Fibroblast of lung (primary cell): ENCODE measurements around the gene TNPO3.

ENCODE experiments used
- CTCF ChIP-seq, 2 donors: IDR thresholded peaks in 1 of 2; conservative IDR thresholded peaks in 1 of 2; 1 replicate in 1 of 2; 2 replicates in 1 of 2; pipeline ENCODE4 v1.5.1; 2011 to 2012; ENCODE audit warnings: low read length in 2 of 2, control low read depth in 1 of 2, inconsistent platforms in 1 of 2, low read depth in 1 of 2, mild to moderate bottlenecking in 1 of 2
- EZH2 ChIP-seq: IDR thresholded peaks from 2 replicates; pipeline ENCODE4 v1.5.1; 2012; ENCODE audit warnings: low read length, control low read depth, mild to moderate bottlenecking; ENCODE audit errors: missing control alignments

- TF ChIP-seq CTCF (conservative IDR thresholded peaks at IDR 0.05 in 1 of 2, IDR thresholded peaks at IDR 0.05 in 1 of 2; ENCODE audit: low read depth in 1 of 2, low read length in 2 of 2) (no peak), EZH2 (no peak)
Measured at GRCh38 chr7:128959296-128959695, 95.6 kb downstream of the TNPO3 start.
